Measurements from ENCODE around the gene EVC. TPM values are rescaled to one million over a fixed set of nuclear protein-coding genes. Genes with fewer than 3 reads are reported as not detected.
"Not testable (repeated sequence)": the region's sequence is repeated elsewhere in the genome, so short reads cannot be mapped to it uniquely, and the experiment has no call there.

EVC gene
- total RNA-seq, 1 donor from 2014 or later: 9.5 TPM

DNA sequence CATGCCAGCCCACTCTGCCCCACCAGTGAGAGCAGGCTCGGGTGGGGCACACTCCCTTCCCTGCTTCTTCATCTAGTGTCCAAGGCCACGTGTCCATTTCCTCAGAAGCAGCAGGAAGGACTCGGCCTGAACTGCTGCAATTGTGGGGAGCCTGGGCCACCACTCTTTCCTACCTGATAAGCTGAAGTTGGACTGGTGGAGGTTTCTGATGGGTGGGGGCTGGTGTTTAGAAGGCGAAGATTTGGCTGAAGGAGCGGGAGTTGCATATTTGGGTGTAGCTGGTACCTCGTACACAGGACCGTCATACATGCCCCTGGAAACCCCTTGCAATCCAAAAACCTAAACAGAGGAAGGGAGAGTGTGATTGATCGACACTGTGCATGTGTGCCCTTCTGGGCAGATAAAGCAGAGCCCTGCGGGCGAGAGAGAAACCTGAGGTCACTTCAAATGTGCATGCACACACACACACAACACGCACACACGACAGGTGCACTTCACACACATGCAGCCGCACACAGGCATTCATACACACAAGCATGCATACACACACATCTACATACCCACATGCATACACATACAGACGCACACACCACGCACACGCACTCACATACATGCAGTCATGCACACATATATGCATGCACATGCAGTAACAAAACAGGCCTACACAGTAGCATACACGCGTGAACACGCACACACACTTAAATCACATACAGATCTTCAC, 114.5 kb downstream of the EVC start:
- DNase-seq (ENCODE audit: low read depth): no peak
- no peaks in the 10 kb centered on the region for H3K27me3 ChIP-seq (ENCODE audit: control insufficient read depth, insufficient read depth, low read length)
- H3K4me3 ChIP-seq (ENCODE audit: low read depth, low read length): no peak overlapping the region
- H3K36me3 ChIP-seq (ENCODE audit: control insufficient read depth, insufficient read depth, low read length): peaks cover 1% of the 10 kb centered on the region
- FAIRE-seq: no peak
- TF ChIP-seq, protein P1, sequence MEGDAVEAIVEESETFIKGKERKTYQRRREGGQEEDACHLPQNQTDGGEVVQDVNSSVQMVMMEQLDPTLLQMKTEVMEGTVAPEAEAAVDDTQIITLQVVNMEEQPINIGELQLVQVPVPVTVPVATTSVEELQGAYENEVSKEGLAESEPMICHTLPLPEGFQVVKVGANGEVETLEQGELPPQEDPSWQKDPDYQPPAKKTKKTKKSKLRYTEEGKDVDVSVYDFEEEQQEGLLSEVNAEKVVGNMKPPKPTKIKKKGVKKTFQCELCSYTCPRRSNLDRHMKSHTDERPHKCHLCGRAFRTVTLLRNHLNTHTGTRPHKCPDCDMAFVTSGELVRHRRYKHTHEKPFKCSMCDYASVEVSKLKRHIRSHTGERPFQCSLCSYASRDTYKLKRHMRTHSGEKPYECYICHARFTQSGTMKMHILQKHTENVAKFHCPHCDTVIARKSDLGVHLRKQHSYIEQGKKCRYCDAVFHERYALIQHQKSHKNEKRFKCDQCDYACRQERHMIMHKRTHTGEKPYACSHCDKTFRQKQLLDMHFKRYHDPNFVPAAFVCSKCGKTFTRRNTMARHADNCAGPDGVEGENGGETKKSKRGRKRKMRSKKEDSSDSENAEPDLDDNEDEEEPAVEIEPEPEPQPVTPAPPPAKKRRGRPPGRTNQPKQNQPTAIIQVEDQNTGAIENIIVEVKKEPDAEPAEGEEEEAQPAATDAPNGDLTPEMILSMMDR (IDR thresholded peaks at IDR 0.05; ENCODE audit: insufficient read depth, low read length, severe bottlenecking): no peak

DNA sequence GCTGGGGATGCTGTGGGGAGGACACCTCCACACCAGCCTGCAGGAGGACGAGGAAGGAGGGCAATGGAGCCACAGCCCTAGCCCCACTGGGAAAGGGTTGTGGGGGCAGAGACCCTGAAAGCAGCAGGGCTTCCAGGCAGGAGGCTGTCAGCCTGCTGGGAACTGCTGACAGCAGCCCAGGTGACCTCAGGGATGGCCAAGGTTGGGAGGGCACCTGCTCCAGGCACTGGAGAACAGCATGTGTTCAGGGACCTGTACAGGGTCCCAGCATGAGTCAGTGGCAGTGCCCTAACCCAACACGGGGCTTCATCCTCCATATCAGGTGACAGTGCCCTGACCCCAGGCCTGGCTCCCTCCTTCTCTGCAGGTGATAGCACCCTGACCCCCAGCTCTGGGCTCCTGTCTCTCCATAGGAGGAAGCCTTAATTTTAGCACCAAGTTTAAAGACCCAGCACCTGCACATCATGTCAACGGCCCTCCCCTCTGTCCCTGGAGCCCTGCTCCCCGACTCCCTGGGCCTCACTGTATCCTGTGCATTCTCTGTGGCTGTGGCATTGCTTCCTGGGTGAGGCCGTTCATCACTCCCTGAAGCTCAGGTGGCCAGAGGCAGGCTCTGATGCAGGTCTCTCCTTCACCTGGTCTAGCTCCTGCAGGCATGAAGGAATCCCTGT, 115.6 kb downstream of the EVC start:
- Histone ChIP-seq H3K4me3 (ENCODE audit: low read depth, low read length) (no peak overlapping the region), H3K36me3 (ENCODE audit: control insufficient read depth, insufficient read depth, low read length) (no peaks in the 10 kb centered on the region), H3K27me3 (ENCODE audit: control insufficient read depth, insufficient read depth, low read length) (no peaks in the 10 kb centered on the region)
- TF ChIP-seq, protein P1 (IDR thresholded peaks at IDR 0.05; ENCODE audit: insufficient read depth, low read length, severe bottlenecking): no peak
- peak; percentile 13 for FAIRE-seq
- DNase-seq (ENCODE audit: low read depth): no peak

DNA sequence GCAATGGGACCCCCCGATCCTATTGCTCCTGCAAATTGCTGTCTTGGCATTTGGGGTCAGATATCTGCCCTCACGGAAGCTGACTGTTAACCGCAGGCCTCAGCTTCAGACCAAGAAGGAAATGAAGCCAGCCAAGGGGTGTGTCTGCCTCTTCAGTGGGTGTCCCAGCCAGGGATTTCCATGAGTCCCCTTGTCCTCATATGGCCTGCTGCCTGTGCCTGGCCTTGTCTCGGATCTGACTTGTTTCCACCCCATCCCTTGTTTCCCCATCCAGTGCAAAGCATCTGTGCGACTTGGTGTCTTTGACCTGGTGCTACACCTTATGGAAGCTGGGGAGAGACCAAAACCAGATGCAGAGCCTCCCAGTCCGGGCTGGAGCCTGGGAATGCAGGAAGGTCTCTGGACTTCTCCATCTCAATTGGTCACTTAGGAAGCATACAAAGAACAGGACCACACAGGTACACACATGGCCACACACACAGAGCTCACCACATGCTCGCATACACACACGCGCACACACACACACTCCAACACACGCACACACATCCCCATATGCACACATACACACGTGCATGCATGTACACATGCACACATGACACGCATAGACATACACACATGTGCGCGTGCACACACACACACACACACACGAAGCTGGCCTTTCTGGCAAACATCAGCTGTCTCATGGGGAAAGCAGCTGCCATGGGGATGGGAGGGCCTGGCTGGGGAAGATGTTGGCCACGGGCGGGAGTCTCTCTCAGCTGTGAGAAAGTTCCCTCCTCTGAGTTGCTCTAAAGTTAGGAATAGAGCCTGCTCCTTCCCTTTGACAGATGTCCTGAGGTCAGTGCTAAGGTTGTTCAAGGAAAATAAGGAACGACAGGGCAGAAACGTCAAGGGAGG, 116.4 kb downstream of the EVC start:
- H3K27me3 ChIP-seq (ENCODE audit: control insufficient read depth, insufficient read depth, low read length): no peaks in the 10 kb centered on the region
- FAIRE-seq (peak; percentile 91), DNase-seq (ENCODE audit: low read depth) (no peak)
- TF ChIP-seq, protein P1 (IDR thresholded peaks at IDR 0.05; ENCODE audit: insufficient read depth, low read length, severe bottlenecking): no peak
- no peaks in the 10 kb centered on the region for H3K36me3 ChIP-seq (ENCODE audit: control insufficient read depth, insufficient read depth, low read length)
- no peak overlapping the region for H3K4me3 ChIP-seq (ENCODE audit: low read depth, low read length)

DNA sequence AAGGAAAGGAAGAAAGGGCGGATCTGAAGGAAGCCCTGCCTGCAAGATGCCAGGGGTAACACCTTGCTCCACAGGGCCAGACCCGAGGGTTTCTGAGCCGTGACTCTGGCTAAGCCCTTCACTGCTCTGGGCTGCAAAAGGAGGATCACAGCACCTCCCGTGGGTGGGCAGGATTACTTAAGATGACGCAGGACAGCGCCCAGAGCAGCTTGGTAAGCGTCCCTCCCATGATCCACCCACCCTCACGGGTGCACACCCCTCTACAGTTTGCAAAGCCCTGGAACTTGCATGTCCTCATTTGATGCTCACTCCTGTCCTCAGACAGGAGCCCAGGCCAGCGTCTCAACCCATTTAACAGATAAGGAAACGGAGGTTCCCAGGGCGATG, 117.0 kb downstream of the EVC start:
- Histone ChIP-seq H3K4me3 (ENCODE audit: low read depth, low read length) (no peak overlapping the region), H3K27me3 (ENCODE audit: control insufficient read depth, insufficient read depth, low read length) (no peaks in the 10 kb centered on the region), H3K36me3 (ENCODE audit: control insufficient read depth, insufficient read depth, low read length) (no peaks in the 10 kb centered on the region)
- FAIRE-seq (no peak), DNase-seq (ENCODE audit: low read depth) (no peak)
- TF ChIP-seq, protein P1 (IDR thresholded peaks at IDR 0.05; ENCODE audit: insufficient read depth, low read length, severe bottlenecking): no peak

DNA sequence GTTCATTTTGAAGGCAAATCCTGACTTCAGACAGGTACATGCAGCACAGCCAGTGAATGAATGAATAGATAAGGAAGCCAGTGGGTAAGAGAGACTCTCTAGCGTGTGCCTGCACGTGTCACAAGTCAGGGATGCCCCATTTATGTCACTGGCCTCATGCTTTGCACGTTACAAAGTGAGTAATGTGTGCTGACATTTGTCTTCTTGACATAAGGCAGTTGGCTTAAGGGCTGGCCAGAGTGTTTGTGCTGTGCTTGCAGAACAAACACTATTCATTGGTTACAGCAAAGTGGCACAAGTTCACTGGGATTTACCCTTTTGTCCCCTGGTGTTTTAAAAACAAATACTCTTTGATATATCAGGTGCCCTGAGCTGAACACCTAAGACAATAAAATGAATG, 125.9 kb downstream of the EVC start:
- FAIRE-seq (no peak), DNase-seq (ENCODE audit: low read depth) (no peak)
- Histone ChIP-seq H3K4me3 (ENCODE audit: low read depth, low read length) (no peak overlapping the region), H3K36me3 (ENCODE audit: control insufficient read depth, insufficient read depth, low read length) (no peaks in the 10 kb centered on the region), H3K27me3 (ENCODE audit: control insufficient read depth, insufficient read depth, low read length) (no peaks in the 10 kb centered on the region)
- TF ChIP-seq, protein P1 (IDR thresholded peaks at IDR 0.05; ENCODE audit: insufficient read depth, low read length, severe bottlenecking): no peak

DNA sequence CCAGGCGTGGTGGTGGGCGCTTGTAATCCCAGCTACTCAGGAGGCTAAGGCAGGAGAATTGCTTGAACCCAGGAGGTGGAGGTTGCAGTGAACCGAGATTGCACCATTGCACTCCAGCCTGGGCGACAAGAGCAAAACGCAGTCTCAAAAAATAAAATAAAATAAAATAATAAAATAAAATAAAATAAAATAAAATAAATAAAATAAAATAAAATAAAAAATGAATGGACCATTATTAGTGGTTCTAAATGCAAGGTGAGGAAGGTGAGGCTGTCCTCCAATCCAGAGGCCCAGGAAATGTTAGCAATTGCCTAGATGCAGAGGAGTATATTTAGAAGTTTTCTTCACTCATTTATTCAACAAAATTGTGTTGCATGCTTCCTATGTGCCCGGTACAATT, 126.5 kb downstream of the EVC start:
- not testable (repeated sequence) for H3K36me3 ChIP-seq (ENCODE audit: control insufficient read depth, insufficient read depth, low read length); DNase-seq (ENCODE audit: low read depth); FAIRE-seq; H3K4me3 ChIP-seq (ENCODE audit: low read depth, low read length); H3K27me3 ChIP-seq (ENCODE audit: control insufficient read depth, insufficient read depth, low read length)
